GM19438 (cell line): ENCODE data around the gene LIMS4.
"Not testable (repeated sequence)": the region's sequence is repeated elsewhere in the genome, so short reads cannot be mapped to it uniquely, and the experiment has no call there.

Experiments
- ATAC-seq: cut with Tn5 transposase; IDR thresholded peaks from one replicate; pipeline ENCODE4 v1.9.1; 2021; ENCODE audit warnings: low read depth; ENCODE audit not compliant: unreplicated experiment

LIMS4 gene

DNA sequence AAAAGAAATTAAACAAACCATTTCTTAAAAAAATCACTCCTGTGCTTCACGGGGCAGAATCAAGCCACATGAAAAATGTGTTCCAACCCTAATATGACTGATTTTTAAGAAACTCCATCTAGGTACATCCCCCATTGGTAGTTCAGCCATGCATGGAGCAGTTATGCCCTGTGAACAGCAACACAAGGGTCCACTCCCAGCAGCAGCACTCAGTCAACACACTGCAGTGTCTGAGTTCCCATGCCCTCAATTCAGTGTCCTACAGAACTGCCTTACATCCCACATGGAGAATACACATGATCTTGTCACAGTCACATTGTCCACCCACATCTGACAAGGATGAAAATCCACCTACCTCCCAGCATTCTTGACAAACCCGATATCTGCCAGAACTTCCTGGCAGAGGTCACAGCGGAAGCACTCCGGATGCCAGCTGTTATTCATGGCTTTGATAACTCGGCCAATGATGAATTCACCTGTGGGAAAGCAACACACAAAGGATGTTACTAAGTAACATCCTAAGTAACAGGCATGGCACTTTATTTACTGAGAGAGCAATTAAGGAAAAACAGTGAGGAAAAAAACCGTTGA lies 17.4 kb downstream of the LIMS4 start:
- ATAC-seq: not testable (repeated sequence)

DNA sequence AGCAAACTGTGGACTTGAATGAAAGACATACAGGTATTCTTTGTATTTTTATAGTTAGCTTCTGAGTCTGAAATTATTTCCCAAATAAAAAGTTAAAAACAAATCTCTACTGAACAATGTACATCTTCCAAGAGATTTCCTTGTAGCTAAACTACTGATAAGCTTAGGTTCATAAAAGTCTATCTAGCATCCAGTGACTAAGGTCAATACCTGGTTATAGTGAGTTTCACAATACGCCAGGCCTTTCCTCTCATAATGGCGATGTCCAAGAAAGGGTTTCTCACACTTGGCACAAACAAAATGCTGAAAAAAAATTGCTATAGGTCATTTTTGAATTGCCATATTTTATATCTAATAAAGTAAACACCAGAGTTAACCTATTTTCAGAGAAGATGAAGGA lies 21.7 kb downstream of the LIMS4 start:
- ATAC-seq: not testable (repeated sequence)

- ATAC-seq: not testable (repeated sequence)
Measured at GRCh38 chr2:110449127-110449947, 23.3 kb downstream of the LIMS4 start.

DNA sequence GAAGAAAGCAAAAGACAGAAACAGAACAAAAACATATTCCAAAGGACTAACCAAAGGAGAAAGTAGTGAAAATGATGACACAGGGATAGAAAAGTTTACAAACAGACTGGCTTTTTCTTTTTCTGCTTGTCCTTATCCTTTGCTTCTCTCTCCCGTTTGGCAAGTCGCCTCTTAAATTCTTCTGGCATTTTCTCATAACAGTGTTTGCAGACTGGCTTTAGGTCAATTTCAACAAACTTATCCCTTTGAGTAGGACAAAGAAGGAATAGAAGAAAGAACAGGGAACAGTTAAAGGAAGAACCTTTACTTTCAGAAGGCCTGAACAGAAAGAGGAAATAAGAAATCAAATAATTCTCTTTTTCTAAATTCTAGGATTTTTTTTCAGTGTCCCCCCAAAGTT lies 26.0 kb downstream of the LIMS4 start:
- ATAC-seq: not testable (repeated sequence)

DNA sequence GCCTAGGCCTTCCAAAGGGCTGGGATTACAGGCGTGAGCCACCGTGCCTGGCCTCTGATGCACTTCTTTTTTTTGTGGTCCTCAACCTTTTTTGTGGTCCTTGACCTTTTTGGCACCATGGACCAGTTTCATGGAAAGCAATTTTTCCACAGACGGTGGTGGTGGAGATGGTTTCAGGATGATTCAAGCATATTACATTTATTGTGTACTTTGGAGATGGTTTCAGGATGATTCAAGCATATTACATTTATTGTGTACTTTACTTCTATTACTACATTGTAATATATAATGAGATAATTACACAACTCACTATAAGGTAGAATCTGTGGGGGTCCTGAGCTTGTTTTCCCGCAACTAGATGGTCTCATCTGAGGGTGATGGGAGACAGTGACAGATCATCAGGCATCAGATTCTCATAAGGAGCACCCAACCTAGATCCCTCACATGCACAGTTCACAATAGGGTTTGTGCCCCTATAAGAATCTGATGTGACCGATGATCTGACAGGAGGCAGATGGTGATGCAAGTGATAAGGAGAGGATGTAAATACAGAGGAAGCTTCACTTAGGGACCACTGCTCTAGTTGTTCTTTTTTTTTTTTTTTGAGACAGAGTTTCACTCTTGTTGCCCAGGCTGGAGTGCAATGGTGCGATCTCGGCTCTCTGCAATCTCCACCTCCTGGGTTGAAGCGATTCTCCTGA lies 29.2 kb downstream of the LIMS4 start:
- ATAC-seq: not testable (repeated sequence)

- ATAC-seq: not testable (repeated sequence)
Measured at GRCh38 chr2:110441905-110442304, 30.7 kb downstream of the LIMS4 start.

- ATAC-seq: not testable (repeated sequence)
Measured at GRCh38 chr2:110434565-110434964, 38.1 kb downstream of the LIMS4 start.

GRCh38 chr2:110425725-110426124 lies 46.9 kb downstream of the LIMS4 start:
- ATAC-seq: not testable (repeated sequence)

GRCh38 chr2:110424421-110424820 lies 48.2 kb downstream of the LIMS4 start:
- ATAC-seq: not testable (repeated sequence)

DNA sequence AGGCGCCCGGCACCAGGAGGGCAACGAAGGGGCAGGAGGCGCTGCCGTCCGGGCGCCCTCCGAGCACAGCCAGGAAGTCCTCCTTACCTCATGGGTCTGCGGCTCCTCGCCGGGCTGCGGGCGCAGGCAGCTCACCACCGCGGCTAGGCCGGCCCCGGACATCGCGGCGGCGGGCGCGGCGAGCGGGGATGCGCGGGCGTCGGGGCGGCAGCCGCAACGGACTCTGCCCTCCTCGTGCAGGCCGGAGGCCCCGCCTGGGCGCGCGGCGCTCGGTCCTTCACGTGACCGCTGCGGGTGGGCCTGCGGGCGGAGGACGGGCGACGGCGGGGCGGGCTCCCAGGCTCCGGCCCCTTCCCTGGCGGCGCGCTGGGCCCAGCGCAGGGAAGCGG lies 49.0 kb downstream of the LIMS4 start:
- not testable (repeated sequence) for ATAC-seq

- not testable (repeated sequence) for ATAC-seq
Measured at GRCh38 chr2:110422852-110423573, 49.6 kb downstream of the LIMS4 start.

DNA sequence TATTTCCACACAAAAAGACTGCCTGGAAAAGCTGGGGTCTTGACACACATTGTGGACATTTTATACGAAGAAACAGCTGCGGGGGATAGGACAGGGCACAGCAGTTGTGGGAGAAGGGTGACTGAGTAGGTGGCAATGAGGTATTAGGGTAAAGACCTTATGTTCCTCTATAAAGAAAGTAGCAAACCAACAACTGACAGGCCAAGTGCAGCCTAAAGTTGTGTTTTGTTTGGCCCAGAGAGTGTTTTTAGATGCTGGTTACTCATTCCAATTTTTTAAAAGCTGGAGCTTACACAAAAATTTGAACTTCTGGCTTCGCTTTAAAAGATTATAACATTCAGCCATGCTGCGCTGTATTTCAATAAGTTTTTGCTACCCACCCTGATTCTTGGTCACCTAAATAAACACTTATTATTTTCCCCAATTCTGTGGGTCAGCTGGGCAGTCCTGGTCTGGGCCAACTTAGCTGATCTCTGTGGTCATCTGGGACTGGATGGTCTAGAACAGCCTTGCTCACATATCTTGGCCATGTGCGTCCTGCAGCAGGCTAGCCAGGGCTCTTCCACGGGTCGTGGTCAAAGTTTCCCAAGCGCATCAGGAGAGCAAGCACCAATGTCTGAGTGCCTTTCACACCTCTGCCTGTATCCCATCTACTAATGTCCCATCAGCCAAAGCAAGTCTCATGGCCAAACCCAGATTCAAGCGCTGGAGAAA lies 51.8 kb downstream of the LIMS4 start:
- ATAC-seq: not testable (repeated sequence)

- ATAC-seq: not testable (repeated sequence)
Measured at GRCh38 chr2:110407142-110407541, 65.5 kb downstream of the LIMS4 start.

DNA sequence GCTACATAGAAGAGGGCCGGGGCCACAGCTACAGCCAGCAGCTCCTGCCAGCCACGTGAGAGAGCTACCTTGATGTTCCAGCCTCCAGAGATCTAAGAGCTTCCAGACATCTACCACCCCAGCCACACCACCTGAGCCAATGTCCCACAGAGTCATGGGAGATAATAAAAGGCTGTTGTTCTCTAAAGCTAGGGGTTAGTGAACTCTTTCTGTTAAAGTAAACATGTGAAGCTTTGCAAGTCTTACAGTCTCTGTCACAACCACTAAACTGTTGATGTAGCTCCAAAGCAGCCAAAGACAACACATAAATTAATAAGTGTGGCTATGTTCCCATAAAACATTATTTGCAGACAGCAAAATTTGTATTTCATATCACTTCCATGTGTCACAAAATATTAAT lies 67.6 kb downstream of the LIMS4 start:
- not testable (repeated sequence) for ATAC-seq

- ATAC-seq: not testable (repeated sequence)
Measured at GRCh38 chr2:110404246-110404645, 68.4 kb downstream of the LIMS4 start.

GRCh38 chr2:110401001-110401618 lies 71.5 kb downstream of the LIMS4 start:
- ATAC-seq: not testable (repeated sequence)

DNA sequence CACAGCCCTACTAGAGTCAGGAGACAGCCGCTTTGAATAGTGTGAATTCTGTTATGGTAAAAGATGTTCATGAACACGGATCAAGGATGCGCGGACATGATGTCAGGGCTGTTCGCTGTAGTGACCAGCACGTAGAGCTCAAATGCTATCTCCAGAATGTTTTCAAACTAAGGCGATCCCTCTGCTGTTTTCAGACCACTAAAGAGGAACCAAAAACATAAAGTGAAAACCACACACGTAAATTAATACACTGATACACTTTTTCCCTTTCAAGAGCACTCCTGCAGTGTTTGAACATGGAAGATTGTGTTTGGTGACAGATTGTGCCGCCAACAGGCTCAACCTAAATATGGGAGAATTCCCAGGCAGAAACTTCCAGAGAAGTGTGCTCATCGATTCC lies 73.2 kb downstream of the LIMS4 start:
- not testable (repeated sequence) for ATAC-seq

DNA sequence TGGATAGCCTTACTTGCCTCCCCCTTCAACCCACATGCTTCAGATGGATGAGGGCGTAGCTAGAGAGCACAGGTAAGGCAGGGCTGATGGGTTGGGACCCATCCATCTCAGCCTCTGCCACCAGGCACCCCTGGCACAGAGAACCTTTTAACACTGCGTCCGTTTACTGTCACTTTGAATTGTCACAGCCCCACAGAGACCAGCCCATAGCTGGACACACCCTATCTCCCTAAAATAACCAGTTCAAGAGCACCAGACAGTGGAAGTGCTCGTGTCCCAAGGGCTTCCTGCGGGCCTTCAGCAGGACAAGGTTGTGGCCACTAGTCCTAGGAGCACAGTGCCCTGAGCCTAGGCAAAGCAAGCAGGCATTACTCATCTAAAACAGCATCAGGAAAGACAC lies 76.6 kb downstream of the LIMS4 start:
- not testable (repeated sequence) for ATAC-seq
